HG02610 (cell line): ENCODE measurements around the gene ABTB2.

Source experiments
- ATAC-seq: cut with Tn5 transposase; IDR thresholded peaks from one replicate; pipeline ENCODE4 v1.9.1; 2021; ENCODE audit warnings: mild to moderate bottlenecking, moderate library complexity; ENCODE audit not compliant: unreplicated experiment

Gene ABTB2

DNA sequence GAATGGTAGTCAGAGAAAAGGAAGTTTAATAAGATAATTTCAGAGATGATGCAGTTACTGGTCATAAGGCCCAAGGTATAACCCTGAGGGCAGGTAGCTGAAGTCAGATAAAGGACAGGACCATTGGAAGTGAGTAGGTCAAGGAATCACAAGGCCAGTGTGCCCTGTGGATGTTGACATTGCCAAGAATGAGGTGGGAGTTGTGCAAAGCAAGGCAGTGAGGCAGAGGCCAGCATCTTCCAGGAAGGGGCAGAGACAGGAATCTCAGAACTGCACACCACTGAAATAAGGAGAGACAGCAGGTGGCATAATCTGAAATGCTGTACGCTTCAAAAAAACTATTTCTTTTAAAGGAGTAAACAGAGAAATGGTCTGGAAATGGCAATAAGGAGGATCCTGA, 61.4 kb downstream of the ABTB2 start:
- ATAC-seq: no peak

DNA sequence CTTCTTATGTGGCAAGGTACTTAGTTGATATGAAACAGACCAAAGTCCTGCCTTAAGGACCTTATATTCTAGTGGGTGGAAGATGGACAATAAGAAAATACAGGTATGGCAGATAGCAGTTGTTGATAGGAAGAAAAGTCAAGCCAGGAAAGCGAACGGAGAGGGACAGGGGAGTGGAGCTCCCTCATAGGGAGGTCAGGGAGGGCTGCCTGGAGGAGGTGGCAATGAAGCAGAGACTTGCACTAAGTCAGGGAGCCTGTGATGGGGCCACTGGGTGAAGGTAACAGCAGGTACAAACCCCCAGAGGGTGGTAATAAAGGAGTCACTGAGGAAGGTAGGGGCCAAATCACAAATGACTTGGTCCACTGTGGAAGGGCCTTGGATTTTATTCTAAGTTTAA, 65.3 kb downstream of the ABTB2 start:
- no peak for ATAC-seq

DNA sequence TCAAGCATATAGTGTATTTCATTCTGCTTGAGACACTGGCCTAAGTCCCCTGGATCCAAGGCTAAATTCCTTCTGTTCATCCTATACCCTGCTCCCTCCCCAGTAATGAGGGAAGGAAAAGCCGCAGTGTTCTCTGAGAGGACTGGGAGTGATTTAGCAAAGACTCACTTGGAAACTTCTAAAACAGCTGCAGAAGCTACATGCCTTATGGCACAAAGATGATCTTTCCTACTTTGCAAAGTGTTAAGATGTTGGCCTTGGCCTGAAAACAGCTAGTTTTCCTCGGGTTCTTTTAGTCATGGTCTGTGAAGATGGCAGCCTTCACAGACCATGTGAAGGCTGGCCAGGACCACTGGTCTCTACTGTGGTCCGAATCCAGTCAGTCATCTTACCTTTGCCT, 65.7 kb downstream of the ABTB2 start:
- no peak for ATAC-seq

DNA sequence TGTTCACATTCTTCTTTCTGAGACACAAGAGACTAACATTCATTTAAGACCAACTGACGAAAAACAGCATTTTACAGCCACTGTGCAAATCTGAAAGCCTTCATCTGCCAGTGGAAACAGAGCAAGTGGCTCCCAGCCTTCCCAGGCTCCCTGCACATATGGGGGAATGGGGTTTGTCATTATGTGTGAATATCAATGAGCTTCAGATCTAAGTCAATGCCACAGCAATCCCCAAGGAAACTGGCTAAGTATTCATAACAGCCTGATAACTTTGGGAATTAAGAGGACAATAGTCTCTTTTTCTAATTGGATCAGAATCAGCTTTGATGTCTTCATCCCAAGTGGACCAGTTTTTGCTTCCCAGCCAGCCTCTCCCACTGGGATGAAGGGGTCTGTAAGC, 66.9 kb downstream of the ABTB2 start:
- ATAC-seq: no peak

DNA sequence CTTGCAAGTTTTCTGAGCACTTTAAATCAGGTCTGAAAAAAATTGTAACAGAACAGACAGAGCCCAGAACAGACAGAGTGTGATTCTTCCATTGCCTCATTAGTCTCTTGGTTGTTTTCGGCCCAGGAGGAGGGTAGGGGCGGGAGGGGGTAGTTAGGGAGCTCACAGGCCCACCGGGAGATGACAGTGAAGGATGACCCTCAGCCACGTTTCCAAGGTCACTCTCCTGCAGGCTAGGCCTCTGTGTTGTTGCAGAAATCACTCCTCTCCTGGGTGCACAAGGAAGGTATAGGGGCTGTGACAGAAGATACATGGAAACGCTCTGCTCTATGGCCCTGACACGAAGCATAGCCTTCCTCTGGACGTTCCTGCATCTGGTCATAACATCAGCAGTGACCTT, 69.3 kb downstream of the ABTB2 start:
- ATAC-seq: no peak

DNA sequence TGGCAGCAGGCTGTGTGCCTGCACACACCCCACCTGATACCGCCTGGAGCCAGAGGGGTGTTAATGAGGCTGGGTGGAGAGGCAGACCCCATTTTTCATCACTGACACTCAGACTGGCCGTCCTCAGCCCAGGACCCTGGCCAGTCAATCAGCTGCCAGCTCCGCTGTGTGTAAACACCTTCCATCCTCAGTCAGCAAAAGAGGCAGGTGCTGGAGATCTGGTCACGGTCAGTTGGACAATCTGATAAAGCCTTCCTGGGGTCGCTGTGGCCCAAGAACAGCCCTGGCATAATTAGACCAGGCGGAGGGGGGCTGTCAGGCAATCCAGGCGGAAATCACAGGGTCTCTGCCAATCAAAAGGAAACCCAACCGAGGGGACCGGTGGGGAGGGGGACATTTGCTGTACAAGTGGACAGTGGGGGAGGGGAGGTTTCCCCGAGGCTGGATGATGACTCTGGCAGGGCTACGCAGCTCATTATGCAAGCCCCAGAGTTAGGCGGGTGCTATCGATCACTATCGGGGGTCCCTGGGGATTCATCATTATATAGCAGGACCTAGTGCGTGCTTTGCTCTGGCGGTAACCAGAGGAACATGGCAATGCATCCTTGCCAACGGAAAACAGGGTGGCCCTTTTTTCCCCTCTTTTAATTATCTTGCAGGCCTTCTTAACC, 72.9 kb downstream of the ABTB2 start:
- ATAC-seq: no peak

DNA sequence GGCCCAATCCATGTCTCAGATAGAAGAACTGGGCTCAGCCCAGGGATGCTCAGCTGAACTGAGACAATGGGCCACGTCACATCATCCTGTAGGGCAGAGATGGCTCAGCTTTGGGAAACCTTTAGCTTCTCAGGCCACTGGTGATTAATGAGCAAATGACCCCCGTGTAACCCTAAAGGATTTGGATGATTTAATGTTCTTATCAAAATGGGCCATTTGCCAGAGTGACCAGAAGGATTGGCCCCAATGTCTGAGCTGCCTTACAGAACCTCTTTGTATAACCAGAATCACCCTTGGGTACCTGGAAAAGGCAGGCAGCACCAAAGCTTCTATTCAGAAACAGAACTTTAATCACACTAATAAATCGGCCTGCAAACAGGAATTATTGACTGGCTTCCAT, 73.7 kb downstream of the ABTB2 start:
- no peak for ATAC-seq

DNA sequence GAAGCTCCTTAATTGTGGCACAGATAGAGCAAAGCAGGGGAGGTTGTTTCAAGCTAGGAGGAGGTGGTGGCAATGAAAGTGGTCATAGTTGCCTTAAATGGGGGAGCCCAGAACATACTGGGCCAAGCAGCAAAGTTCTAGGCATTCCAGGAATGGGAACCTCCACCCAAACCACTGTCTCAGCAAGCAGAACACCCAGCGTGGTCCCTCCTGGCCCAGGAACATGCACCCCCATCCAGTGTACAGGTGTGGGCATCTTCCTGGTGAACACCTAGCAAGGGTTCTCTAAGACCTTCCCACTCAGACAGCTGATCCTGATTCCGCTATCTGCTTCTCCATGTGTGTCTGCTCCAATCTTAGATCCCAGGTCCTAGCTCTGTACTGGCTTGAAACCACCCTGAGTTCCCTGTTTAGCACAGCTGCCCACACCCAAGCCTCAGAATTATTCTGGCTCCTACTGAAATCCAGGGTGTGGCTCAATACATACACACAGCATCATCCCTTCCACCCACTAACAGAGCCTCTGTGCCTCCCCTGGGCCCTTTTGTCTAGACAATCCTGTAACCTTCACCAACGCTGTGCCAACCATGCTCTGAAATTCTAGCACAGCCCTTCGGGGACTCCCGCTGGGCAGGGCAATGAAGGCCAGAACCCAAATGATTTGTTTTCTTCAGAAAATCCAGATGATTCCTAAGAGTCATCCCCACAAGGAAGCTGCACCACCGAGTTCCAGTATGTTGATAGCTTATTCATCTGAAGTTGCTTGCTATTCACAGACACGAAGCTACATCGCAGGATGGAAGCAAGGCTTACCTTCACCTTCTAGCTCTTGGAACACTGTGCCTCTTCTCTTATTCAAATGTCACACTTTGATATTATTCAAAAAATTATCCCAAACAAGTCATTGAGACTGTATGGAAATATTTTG, 76.6 kb downstream of the ABTB2 start:
- no peak for ATAC-seq

DNA sequence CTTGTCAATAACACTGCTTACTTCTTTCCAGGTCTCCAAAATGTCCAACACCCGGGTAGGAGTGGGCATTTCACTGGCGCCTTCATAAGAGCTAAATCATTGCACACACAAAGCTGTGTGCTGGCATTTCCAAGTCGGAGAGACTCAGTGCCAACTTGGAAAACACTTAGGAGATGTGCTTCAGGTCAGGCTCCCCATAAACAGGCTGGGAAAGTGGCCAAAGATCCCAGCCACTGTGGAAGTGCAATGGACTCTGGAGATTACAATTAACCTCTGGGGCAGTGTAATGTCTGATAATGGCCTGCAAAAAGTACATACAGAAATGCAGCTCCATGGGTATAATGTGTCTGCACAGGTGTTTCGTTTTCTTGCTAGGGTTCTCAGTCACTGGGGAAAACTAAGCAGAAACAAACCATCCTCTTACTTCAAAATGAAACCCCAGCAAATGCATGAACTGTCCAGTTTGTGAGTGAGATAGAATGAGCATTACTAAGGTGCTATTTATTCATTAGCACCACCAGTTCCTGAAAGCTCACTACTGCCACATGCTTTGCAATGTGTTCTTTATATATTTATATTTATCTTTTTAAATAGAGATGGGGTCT, 79.0 kb downstream of the ABTB2 start:
- peak; percentile 86 for ATAC-seq

DNA sequence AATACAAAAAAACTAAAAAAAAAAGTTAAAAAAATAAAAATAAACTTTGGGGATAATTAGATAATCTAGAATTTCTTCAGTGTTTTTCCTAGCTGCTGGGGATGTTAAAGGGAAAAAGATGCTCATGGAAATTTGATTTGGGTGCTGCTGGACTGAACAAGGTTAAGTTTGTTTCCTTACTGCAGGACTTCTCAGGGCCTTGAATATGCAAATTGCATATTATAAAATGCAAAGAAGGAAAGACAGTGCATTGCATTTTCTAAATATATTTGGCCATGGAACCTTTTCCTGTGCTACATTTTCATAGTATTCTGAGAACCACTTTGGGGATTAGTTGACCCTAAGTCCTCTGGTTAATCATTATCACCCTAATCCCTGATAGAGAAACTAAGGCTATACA, 79.6 kb downstream of the ABTB2 start:
- ATAC-seq: no peak

DNA sequence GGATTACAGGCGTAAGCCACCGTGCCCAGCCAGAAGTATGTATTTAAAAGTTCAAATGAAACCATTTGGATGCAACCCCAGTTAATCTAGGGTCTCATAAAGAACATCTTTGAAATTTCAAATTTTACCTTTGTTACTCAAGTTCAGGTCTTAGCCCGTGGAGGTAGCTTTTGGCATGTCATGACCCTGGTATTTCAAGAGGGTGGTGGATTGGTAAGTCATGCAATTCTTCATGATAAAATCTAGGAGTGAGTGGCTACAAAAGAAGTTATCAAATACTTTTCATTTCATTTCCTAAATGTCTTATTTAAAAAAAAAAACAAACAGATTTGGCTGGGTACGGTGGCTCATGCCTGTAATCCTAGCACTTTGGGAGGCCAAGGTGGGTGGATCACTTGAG, 80.6 kb downstream of the ABTB2 start:
- ATAC-seq: no peak

DNA sequence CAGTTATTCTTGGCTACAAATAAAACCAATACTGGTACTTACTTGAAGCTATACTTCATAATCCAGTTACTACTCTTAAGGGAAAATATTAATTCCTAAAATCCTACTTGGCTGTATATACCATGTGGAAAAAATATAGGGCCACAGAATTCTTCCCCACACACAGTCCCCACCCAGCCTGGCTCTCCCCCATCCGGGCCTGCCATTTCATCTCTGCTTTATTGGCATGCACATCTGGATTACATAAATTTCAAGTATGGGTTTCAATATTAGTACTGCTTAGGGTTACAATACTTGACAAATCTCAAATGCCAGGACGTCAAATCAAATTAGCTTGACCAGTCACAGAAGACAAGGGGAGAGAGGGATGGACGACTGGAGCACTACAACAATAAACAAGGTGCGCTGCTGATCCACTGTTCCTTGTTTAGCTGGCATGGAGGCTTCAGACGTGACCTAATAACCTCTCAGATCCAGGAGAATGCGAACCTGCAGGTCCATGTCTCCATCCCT, 81.4 kb downstream of the ABTB2 start:
- no peak for ATAC-seq

DNA sequence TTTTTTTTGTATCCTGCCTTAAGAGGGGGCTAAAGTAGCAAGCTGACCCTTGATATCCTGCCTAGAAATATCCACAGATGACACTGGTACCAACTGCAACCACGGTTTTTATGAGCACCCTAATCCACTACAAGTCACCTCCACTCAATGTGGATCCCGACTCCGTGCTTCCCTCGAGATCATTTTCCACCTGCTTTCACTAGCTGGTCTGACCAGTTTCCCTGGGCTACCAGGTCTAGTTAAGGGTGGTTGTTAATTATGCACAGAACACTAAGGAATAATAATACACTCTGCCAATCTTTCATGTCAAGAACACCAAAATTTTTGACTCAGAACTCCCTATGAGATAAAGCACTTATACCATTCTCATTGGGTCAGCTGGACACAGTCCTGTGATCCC, 82.3 kb downstream of the ABTB2 start:
- no peak for ATAC-seq

DNA sequence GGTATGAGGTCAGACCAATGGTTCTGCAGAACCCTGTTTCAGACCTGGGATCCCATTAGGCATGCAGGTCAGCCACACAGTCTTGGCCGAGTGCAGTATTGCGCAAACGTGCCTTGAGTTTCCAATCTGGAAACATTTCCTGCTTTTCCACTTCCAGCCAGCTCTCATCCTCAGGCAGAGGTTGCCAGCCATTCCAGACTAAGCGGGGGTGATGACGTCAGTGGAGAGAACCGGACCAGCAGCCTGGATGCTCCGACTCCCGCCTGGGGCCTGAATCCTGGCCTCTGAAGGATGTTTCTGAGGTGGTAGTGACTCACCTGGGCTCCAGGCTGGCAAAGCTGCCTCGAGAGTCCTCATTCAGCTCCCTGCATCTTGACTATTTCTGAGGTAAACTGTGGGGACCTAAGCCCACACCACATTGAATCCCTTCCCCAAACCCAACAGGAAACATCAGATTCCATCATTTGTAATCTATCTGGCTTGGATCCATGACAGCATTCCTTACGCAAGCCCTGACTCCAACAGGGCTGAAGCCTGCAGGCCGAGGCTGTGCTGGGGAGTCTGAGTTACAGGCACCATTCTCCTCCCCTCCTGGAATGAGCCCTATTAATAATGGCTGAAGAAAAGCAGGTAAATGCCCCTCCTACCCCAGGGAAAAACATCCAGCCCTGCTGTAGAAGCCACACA, 83.0 kb downstream of the ABTB2 start:
- ATAC-seq: no peak

DNA sequence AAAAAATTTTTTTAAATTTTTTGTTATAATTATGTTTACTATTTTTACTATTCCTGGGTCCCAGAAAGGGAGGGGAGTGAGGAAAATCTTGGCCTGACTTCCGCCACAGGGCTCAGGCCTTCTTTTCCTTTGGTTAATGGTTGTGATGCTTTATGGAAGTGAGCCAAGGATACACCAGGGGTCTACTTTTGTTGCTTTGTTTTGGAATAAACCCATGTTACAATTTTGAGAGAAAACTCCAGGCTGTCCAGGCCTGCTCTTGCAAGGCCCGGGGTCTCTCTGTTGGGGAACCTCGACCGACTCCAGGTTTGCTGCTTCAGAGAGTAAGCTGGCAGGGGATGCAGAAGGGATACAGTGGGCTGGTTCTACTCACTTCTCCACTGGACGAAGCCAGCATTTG, 84.7 kb downstream of the ABTB2 start:
- ATAC-seq: no peak

DNA sequence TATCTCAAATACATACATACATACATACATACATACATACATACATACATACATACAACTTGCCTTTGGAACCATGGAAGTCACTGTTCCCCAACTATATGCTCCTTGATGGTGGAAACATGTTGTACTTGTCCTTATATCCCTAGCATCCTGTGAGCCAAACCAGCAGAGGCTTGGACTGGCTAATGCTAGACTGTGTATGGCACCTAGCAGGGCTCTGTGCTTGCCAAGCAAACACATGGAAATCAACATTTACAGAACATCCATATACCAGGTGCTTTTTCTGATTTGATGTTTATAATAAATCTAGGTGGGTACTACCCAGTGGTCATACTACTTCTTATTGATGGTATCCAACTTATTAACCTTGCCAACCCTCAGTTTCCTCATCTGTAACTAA, 86.1 kb downstream of the ABTB2 start:
- ATAC-seq: no peak

DNA sequence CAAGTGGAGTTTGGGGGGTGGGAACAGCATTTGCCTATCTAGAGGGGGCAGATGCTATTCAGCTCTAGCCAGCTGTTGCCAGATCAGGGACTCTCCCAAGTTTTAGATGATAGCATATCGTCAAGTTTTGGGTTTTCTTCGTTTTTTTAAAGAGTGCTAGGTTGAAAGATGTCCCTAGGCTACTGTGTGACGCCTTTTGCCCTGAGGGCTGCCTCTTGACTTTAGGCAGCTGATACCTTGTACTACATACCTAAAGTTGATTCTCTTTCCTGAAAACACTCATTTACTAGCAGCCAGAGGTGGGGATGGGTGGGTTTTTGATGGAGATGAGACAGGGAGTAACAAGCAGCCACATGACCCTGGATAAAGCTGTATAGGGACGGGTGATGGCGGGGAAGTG, 87.1 kb downstream of the ABTB2 start:
- ATAC-seq: no peak

DNA sequence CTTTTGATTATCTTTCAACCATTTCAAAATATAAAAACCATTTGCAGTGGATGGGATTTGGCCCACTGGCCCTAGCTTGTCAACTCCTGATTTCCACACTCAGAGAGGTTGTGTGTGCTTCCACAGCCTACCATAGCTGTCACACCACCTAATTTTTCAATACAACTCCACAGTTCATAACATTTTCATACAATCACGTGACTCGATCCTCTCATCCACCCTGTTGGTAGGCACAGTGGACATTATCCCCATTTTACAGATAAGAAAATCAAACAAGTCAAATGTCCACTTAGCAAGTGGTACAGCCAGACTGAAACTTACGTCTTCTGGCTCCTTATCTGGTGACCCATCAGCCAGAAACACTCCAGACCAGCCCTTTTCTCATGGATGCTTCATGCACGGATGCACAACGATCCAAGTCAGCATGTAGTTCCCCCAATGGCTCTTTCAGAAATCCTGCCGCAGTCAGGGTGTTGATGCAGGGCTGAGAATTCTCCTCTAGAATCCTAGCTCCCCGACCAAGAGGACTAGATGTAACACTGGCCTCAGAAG, 88.0 kb downstream of the ABTB2 start:
- no peak for ATAC-seq

DNA sequence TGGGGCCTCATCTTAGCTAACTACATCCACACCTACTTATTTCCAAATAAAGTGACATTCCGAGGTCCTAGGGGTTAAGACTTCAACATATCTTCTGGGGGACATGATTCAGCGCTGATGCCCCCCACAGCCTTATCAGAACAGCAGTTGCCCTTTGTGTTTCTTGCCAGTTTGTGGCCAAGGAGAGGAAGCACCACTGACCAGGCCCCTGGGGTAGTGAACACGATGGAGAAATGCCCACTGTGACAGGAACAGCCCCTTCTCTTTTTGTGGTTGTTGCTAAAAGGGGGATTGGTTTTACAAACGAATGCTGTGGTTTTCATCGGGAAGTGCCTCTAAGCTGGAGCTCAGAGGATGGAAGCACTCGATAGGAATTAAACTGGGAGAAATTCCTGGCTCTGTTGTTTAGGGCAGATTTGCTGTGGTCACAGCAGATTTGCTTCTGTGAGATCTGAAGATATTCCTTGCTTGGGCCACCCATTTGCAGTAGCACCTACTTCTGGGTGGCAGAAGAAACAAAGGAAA, 88.8 kb downstream of the ABTB2 start:
- no peak for ATAC-seq

DNA sequence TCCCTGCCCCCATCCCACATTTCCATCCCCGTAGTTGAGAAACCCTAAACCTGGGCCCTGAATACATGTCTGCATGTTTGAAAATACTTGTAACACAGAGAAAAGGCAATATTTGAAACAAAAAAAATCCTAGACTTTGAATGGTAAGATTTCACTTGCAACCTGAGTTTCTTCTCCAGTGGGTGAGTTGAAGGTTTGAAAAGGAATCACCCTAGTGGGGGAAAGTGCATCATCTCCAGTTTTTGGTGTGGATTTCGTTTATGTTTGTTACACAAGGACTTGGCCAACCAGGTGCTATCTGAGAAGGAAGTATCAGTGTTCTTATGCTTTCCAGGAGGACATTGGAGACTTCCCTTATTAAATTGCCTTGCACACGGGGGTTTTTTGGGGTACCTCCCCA, 90.4 kb downstream of the ABTB2 start:
- ATAC-seq: no peak

DNA sequence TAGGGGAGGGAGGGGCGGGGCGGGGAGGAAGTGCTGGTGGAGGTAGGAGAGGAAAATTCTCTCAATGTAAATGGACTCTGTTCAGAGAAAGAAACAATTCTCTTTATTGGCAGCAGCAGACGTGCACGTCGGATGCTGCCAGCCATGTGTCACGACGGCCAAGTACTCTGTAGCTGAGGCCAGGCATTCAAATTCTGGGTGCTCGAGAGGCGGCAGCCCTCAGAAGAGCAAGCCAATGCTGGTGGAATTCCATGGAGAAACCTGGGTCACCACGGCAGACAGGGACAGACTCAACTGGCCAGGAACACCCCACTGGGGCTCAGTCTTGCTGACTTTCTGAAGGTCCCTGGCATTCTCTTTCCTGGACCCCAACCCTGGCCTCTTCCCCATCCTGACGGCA, 90.8 kb downstream of the ABTB2 start:
- no peak for ATAC-seq
